Measurements from ENCODE around the gene FIBCD1. TPM values are rescaled to one million over a fixed set of nuclear protein-coding genes. Genes with fewer than 3 reads are reported as not detected.

FIBCD1 gene
- total RNA-seq, 1 experiment from 2014 or later = 7.1 TPM

DNA sequence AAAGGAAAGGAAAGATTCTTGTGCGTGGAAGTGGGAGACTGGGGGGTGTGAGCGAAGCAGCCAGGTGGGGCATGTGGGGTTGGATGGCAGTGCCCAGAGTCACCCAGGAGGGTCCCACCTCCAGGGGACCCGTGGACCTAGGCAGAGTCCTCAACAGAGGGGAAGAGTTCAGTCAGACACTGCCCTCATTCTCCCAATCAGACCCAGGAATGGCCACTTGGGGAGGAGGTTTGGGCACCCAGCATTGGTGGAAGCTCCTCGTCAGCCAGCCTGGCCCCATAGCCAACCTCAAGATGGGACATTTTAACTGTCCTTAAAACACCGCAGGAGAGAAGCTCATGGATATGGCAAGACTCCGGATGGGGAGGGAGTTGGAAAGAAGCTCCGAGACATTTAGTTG, 48.0 kb upstream of the FIBCD1 start:
- H3K27ac ChIP-seq (ENCODE audit: insufficient read length, low read depth, low read length) = no peak overlapping the region
- no peak overlapping the region for H3K9ac ChIP-seq (ENCODE audit: extremely low read depth, insufficient read length, low read length)
- peaks cover 2% of the 10 kb centered on the region; the same call in 1 of the 2 replicates for H3K27me3 Mint-ChIP-seq (ENCODE audit: low read depth)
- H3K4me2 ChIP-seq (ENCODE audit: insufficient read depth, insufficient read length, low read length) = no peak overlapping the region
- TF ChIP-seq, protein P1, sequence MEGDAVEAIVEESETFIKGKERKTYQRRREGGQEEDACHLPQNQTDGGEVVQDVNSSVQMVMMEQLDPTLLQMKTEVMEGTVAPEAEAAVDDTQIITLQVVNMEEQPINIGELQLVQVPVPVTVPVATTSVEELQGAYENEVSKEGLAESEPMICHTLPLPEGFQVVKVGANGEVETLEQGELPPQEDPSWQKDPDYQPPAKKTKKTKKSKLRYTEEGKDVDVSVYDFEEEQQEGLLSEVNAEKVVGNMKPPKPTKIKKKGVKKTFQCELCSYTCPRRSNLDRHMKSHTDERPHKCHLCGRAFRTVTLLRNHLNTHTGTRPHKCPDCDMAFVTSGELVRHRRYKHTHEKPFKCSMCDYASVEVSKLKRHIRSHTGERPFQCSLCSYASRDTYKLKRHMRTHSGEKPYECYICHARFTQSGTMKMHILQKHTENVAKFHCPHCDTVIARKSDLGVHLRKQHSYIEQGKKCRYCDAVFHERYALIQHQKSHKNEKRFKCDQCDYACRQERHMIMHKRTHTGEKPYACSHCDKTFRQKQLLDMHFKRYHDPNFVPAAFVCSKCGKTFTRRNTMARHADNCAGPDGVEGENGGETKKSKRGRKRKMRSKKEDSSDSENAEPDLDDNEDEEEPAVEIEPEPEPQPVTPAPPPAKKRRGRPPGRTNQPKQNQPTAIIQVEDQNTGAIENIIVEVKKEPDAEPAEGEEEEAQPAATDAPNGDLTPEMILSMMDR (conservative IDR thresholded peaks at IDR 0.05) = no peak
- no peaks in the 10 kb centered on the region for H3K9me3 ChIP-seq (ENCODE audit: control insufficient read depth, low read depth, low read length)
- H3T11ph ChIP-seq (ENCODE audit: low read length) = no peak overlapping the region
- no CpG with 5 or more reads among the region's 7 CpGs for whole genome bisulfite sequencing (ENCODE audit: extremely low coverage, insufficient read length, low lambda C conversion rate)
- H3K36me3 Mint-ChIP-seq (ENCODE audit: insufficient read depth in 1 of 3, low read depth in 3 of 3) = no peaks in the 10 kb centered on the region
- no peak overlapping the region for H4K8ac ChIP-seq (replicated peaks; ENCODE audit: insufficient read length, low read depth, low read length)
- H2AK5ac ChIP-seq (ENCODE audit: insufficient read length, low read length) = no peak overlapping the region
- H3K23me2 ChIP-seq (ENCODE audit: insufficient read length, low read depth, low read length, poor library complexity, severe bottlenecking) = no peaks in the 10 kb centered on the region
- no peaks in the 10 kb centered on the region for H3K4me1 ChIP-seq (ENCODE audit: insufficient read depth, low read length)
- no peaks in the 10 kb centered on the region for H3K79me1 ChIP-seq (ENCODE audit: insufficient read depth, low read depth, low read length, poor library complexity, severe bottlenecking)
- no peak overlapping the region for H3K27ac Mint-ChIP-seq
- no peak overlapping the region for H4K91ac ChIP-seq (ENCODE audit: insufficient read length, low read depth, low read length)
- no peak overlapping the region for H2BK12ac ChIP-seq (ENCODE audit: insufficient read length, low read depth, low read length)
- no peak overlapping the region for H4K5ac ChIP-seq (ENCODE audit: insufficient read length, low read depth, low read length)
- H3K14ac ChIP-seq (ENCODE audit: insufficient read depth, low read length) = no peak overlapping the region
- no peaks in the 10 kb centered on the region for H3K79me2 ChIP-seq (ENCODE audit: insufficient read depth, low read length)
- H3K4me1 Mint-ChIP-seq = peaks cover 12 to 22% of the 10 kb centered on the region in 2 experiments
- no peaks in the 10 kb centered on the region for H3K27me3 ChIP-seq (ENCODE audit: insufficient read depth, low read length)
- no peak overlapping the region for H2BK5ac ChIP-seq (ENCODE audit: insufficient read length, low read length)
- H3K18ac ChIP-seq (ENCODE audit: insufficient read length, low read depth, low read length) = no peak overlapping the region
- no peaks in the 10 kb centered on the region; a peak in 2 of 5 replicates for H3K9me3 Mint-ChIP-seq
- DNase-seq = no peak
- H2AFZ ChIP-seq (ENCODE audit: low read length) = no peak overlapping the region
- no peak overlapping the region for H2BK20ac ChIP-seq (ENCODE audit: low read depth, low read length, poor library complexity, severe bottlenecking)
- H3K4me3 Mint-ChIP-seq = no peak overlapping the region
- H2BK120ac ChIP-seq (ENCODE audit: low read depth, low read length, poor library complexity, severe bottlenecking) = no peak overlapping the region
- H2BK15ac ChIP-seq (ENCODE audit: low read depth, low read length) = no peak overlapping the region
- H3K4ac ChIP-seq (ENCODE audit: low read depth, low read length) = no peak overlapping the region
- H3K23ac ChIP-seq (ENCODE audit: insufficient read length, low read depth, low read length) = no peak overlapping the region
- no peaks in the 10 kb centered on the region for H4K20me1 ChIP-seq (ENCODE audit: control insufficient read depth, insufficient read depth, insufficient read length)
- H3K56ac ChIP-seq (ENCODE audit: insufficient read length, low read depth, low read length) = no peak overlapping the region

All from H9 (cell line).